SK-N-SH (cell line): ENCODE results near the gene ZNF474. TPM values are rescaled to one million over a fixed set of nuclear protein-coding genes. Genes with fewer than 3 reads are reported as not detected.

ENCODE experiments used
- CTCF ChIA-PET: fragments of 300-600, 350-600 bp; formaldehyde crosslinking; extraction: SDS; loops from one replicate; lab custom pipeline; 2021; lab: Yijun Ruan, JAX
- POLR2A ChIA-PET: fragments of 350-600 bp; sonication (Branson Sonifier 250); formaldehyde crosslinking; extraction: SDS; loops from one replicate; lab custom pipeline; 2020; ENCODE audit warnings: antibody characterized with exemption, inconsistent platforms; lab: Yijun Ruan, JAX
- DNase-seq: peaks from one replicate; pipeline ENCODE4 v3.0.0; 2012
- H2AFZ ChIP-seq: fragments of 200-600 bp; sonication (generic); 2 replicates; pipeline ENCODE4 v1.8.1; 2016; ENCODE audit warnings: antibody characterized with exemption, mild to moderate bottlenecking, low read depth
- H3F3A ChIP-seq: fragments of 200-600 bp; sonication (generic); replicated peaks from 2 replicates; pipeline ENCODE3; 2016; ENCODE audit warnings: antibody characterized with exemption, mild to moderate bottlenecking; ENCODE audit not compliant: insufficient read depth
- H3K27ac ChIP-seq, 2 experiments: fragments of 200-500 bp in 1 of 2; fragments of 200-600 bp in 1 of 2; sonication (Bioruptor generic) in 1 of 2; sonication (generic), shearing (Covaris generic) in 1 of 2; 2 replicates each; pipeline versions ENCODE4 v1.5.1 to v1.6.1; 2014 to 2016; ENCODE audit warnings: low read depth in 2 of 2, inconsistent platforms in 1 of 2, low read length in 1 of 2, mild to moderate bottlenecking in 1 of 2, mixed read lengths in 1 of 2
- H3K27me3 ChIP-seq: fragments of 200-600 bp; sonication (generic), shearing (Covaris generic); 2 replicates; pipeline ENCODE4 v1.6.1; 2016; ENCODE audit warnings: mixed run types; ENCODE audit not compliant: insufficient read depth
- H3K36me3 ChIP-seq, 2 experiments: fragments of 200-500 bp in 1 of 2; fragments of 200-600 bp in 1 of 2; sonication (Bioruptor generic) in 1 of 2; sonication (generic) in 1 of 2; replicated peaks in 1 of 2; 2 replicates each; pipeline versions ENCODE3 to v1.5.1; 2014 to 2016; ENCODE audit warnings: low read length in 1 of 2, mild to moderate bottlenecking in 1 of 2; ENCODE audit not compliant: insufficient read depth in 2 of 2, control insufficient read depth in 1 of 2
- H3K4me1 ChIP-seq, 2 experiments: fragments of 200-500 bp in 1 of 2; fragments of 200-600 bp in 1 of 2; sonication (Bioruptor generic) in 1 of 2; sonication (generic), shearing (Covaris generic) in 1 of 2; 2 replicates each; pipeline versions ENCODE4 v1.5.1 to v1.6.1; 2014 to 2016; ENCODE audit warnings: low read depth in 1 of 2, low read length in 1 of 2, mixed run types in 1 of 2; ENCODE audit not compliant: insufficient read depth in 2 of 2, control insufficient read depth in 1 of 2
- H3K4me2 ChIP-seq: fragments of 200-600 bp; sonication (generic), shearing (Covaris generic); 2 replicates; pipeline ENCODE4 v1.6.1; 2017; ENCODE audit warnings: mixed run types
- H3K4me3 ChIP-seq, 2 experiments: fragments of 200-500 bp in 1 of 2; fragments of 200-600 bp in 1 of 2; sonication (Bioruptor generic) in 1 of 2; sonication (generic), shearing (Covaris generic) in 1 of 2; 2 replicates each; pipeline versions ENCODE4 v1.5.1 to v1.8.1; 2014 to 2016; ENCODE audit warnings: low read depth in 2 of 2, inconsistent platforms in 1 of 2, low read length in 1 of 2, mild to moderate bottlenecking in 1 of 2, mixed read lengths in 1 of 2, moderate library complexity in 1 of 2
- H3K79me2 ChIP-seq: fragments of 200-600 bp; sonication (generic); 2 replicates; pipeline ENCODE4 v1.8.1; 2017; ENCODE audit warnings: mild to moderate bottlenecking; ENCODE audit not compliant: insufficient read depth
- H3K9ac ChIP-seq: fragments of 200-600 bp; sonication (generic); 2 replicates; pipeline ENCODE4 v1.6.1; 2017; ENCODE audit warnings: mixed run types
- H3K9me2 ChIP-seq: fragments of 200-600 bp; sonication (generic); 2 replicates; pipeline ENCODE4 v1.6.1; 2017; ENCODE audit warnings: mixed run types
- H3K9me3 ChIP-seq: fragments of 200-600 bp; sonication (generic); 2 replicates; pipeline ENCODE4 v1.6.1; 2017; ENCODE audit warnings: mixed run types, mild to moderate bottlenecking, moderate library complexity
- H4K20me1 ChIP-seq: fragments of 200-600 bp; sonication (generic); 2 replicates; pipeline ENCODE4 v1.6.1; 2017; ENCODE audit warnings: mild to moderate bottlenecking, mixed run types; ENCODE audit not compliant: insufficient read depth
- CHD2 ChIP-seq: fragments of 150-350 bp; IDR thresholded peaks from 2 replicates; pipeline ENCODE4 v1.6.1; 2018; ENCODE audit warnings: low read length; ENCODE audit not compliant: partially characterized antibody
- ELF1 ChIP-seq: IDR thresholded peaks from 2 replicates; pipeline ENCODE4 v1.4.0; 2012
- GABPA ChIP-seq: IDR thresholded peaks from 2 replicates; pipeline ENCODE4 v1.4.0; 2012; ENCODE audit warnings: low read depth, mild to moderate bottlenecking
- GATA2 ChIP-seq: sonication (generic); formaldehyde crosslinking; IDR thresholded peaks from 2 replicates; pipeline ENCODE4 v1.5.0; 2020; ENCODE audit warnings: mild to moderate bottlenecking, missing genetic modification reagents
- MXI1 ChIP-seq: IDR thresholded peaks from 2 replicates; pipeline ENCODE4 v1.6.1; 2012; ENCODE audit warnings: mild to moderate bottlenecking, low read depth, low read length, improper control_type of control experiment
- SIN3A ChIP-seq: IDR thresholded peaks from 2 replicates; pipeline ENCODE4 v1.6.1; 2012; ENCODE audit warnings: low read depth, mild to moderate bottlenecking, low read length, moderate library complexity, borderline replicate concordance
- SMC3 ChIP-seq: IDR thresholded peaks from 2 replicates; pipeline ENCODE4 v1.6.1; 2012; ENCODE audit warnings: low read depth, low read length, improper control_type of control experiment
- TAF1 ChIP-seq: IDR thresholded peaks from 2 replicates; pipeline ENCODE4 v1.6.1; 2012; ENCODE audit warnings: low read depth, mild to moderate bottlenecking, low read length, moderate library complexity, borderline replicate concordance
- TEAD4 ChIP-seq: IDR thresholded peaks from 2 replicates; pipeline ENCODE4 v1.4.0; 2012; ENCODE audit warnings: mild to moderate bottlenecking, borderline replicate concordance; ENCODE audit not compliant: insufficient read depth
- USF2 ChIP-seq: fragments of 150-350 bp; IDR thresholded peaks from 2 replicates; pipeline ENCODE4 v1.6.1; 2017; ENCODE audit warnings: antibody characterized with exemption, low read length, low read depth, borderline replicate concordance
- ZBTB33 ChIP-seq: IDR thresholded peaks from 2 replicates; pipeline ENCODE4 v1.4.0; 2012; ENCODE audit warnings: low read depth, borderline replicate concordance
- WGBS: methylation state at CpG from one replicate; pipeline ENCODE4 v1.1.6; 2017; ENCODE audit warnings: low lambda C conversion rate; 5-methylcytosine and 5-hydroxymethylcytosine counted together
- polyA plus RNA-seq, 3 experiments: library from polyadenylated mRNA; depleted of rRNA; stranded (reverse); fragments of >200 nt; gene quantifications; 2 replicates each; pipeline ENCODE4 v1.2.3, GENCODE V29; 2012
- TF ChIP-seq, protein P1 (sequence below): IDR thresholded peaks from 2 replicates; pipeline ENCODE4 v1.4.0; 2012; ENCODE audit warnings: low read depth, borderline replicate concordance
- TF ChIP-seq, protein P2 (sequence below): IDR thresholded peaks from 2 replicates; pipeline ENCODE4 v1.4.0; 2012; ENCODE audit warnings: low read depth
- TF ChIP-seq, protein P3 (sequence below): IDR thresholded peaks from 2 replicates; pipeline ENCODE4 v1.6.1; 2012; ENCODE audit warnings: mild to moderate bottlenecking, low read depth, low read length, moderate library complexity

ZNF474 gene
- polyA plus RNA-seq, 1 of the 3 experiments (the other 2 are of a cell fraction), result 0.08 TPM

DNA sequence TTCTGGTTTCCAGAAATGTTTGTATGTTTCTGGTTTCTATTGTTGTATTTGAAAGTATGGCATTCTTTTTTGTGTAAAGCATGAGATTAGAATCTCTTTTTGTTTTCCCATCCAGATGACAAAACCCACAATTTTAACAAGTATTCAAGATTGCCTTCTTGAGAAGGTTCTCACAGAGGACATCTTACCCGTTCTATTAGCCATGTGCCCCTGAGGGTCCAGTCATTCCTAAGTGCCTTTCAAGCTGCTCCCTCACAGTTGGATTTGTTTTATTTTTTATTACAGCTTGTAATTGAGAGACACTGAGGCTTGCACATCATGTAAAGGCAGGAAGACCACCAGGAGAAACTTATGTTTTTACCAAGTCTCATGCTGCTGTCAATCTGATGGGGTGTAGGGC is 32.0 kb upstream of the ZNF474 start:
- Histone ChIP-seq H3K27ac (no peak overlapping the region), H3K27me3 (no peaks in the 10 kb centered on the region), H3K4me2 (no peak overlapping the region), H3K9me2 (no peaks in the 10 kb centered on the region), H2AFZ (no peak overlapping the region), H4K20me1 (no peaks in the 10 kb centered on the region), H3K79me2 (no peaks in the 10 kb centered on the region), H3K9me3 (no peaks in the 10 kb centered on the region), H3K9ac (no peak overlapping the region), H3F3A (peaks cover 46% of the 10 kb centered on the region), H3K4me3 (no peak overlapping the region), H3K4me1 (peaks cover 0 to 34% of the 10 kb centered on the region in 2 experiments; a peak in 3 of 4 replicates), H3K36me3 (no peaks in the 10 kb centered on the region)
- 94% methylated on average over 1 of the region's 1 CpG for WGBS
- ChIA-PET POLR2A (no interaction called here), CTCF (interaction anchor here (1.0 to 1.3 kb wide), 2 partner anchors 20 to 99 kb away, joined by 3 read pairs; partner anchors contain the start of gene LOX)
- no peak for DNase-seq
- TF ChIP-seq, protein P1, sequence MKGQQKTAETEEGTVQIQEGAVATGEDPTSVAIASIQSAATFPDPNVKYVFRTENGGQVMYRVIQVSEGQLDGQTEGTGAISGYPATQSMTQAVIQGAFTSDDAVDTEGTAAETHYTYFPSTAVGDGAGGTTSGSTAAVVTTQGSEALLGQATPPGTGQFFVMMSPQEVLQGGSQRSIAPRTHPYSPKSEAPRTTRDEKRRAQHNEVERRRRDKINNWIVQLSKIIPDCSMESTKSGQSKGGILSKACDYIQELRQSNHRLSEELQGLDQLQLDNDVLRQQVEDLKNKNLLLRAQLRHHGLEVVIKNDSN, result no peak
- TF ChIP-seq CHD2, result no peak
- TF ChIP-seq GABPA, result no peak
- TF ChIP-seq ZBTB33, result no peak
- no peak for TF ChIP-seq TEAD4
- no peak for TF ChIP-seq TAF1
- TF ChIP-seq, protein P2, sequence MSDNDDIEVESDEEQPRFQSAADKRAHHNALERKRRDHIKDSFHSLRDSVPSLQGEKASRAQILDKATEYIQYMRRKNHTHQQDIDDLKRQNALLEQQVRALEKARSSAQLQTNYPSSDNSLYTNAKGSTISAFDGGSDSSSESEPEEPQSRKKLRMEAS, result no peak
- no peak for TF ChIP-seq GATA2 (CRISPR knock-in tag)
- TF ChIP-seq USF2, result no peak
- TF ChIP-seq MXI1, result no peak
- TF ChIP-seq SIN3A, result no peak
- TF ChIP-seq, protein P3, sequence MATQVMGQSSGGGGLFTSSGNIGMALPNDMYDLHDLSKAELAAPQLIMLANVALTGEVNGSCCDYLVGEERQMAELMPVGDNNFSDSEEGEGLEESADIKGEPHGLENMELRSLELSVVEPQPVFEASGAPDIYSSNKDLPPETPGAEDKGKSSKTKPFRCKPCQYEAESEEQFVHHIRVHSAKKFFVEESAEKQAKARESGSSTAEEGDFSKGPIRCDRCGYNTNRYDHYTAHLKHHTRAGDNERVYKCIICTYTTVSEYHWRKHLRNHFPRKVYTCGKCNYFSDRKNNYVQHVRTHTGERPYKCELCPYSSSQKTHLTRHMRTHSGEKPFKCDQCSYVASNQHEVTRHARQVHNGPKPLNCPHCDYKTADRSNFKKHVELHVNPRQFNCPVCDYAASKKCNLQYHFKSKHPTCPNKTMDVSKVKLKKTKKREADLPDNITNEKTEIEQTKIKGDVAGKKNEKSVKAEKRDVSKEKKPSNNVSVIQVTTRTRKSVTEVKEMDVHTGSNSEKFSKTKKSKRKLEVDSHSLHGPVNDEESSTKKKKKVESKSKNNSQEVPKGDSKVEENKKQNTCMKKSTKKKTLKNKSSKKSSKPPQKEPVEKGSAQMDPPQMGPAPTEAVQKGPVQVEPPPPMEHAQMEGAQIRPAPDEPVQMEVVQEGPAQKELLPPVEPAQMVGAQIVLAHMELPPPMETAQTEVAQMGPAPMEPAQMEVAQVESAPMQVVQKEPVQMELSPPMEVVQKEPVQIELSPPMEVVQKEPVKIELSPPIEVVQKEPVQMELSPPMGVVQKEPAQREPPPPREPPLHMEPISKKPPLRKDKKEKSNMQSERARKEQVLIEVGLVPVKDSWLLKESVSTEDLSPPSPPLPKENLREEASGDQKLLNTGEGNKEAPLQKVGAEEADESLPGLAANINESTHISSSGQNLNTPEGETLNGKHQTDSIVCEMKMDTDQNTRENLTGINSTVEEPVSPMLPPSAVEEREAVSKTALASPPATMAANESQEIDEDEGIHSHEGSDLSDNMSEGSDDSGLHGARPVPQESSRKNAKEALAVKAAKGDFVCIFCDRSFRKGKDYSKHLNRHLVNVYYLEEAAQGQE, result no peak
- TF ChIP-seq SMC3, result no peak
- TF ChIP-seq ELF1, result no peak
